Chondrocyte (in vitro differentiated cells): ENCODE measurements around the gene MYL3. TPM values are rescaled to one million over a fixed set of nuclear protein-coding genes. Genes with fewer than 3 reads are reported as not detected.

ENCODE experiments used
- DNase-seq: peaks from one replicate; pipeline ENCODE4 v3.0.0; 2021; ENCODE audit warnings: mixed read lengths, low spot score
- H3K27ac Mint-ChIP-seq: one replicate; pipeline ENCODE4 v1.8.0; 2021; ENCODE audit warnings: mild to moderate bottlenecking, moderate library complexity, mixed read lengths; ENCODE audit not compliant: unreplicated experiment
- H3K27me3 Mint-ChIP-seq: 2 replicates; pipeline ENCODE4 v1.8.0; 2021; ENCODE audit warnings: low read depth, mixed read lengths
- H3K36me3 Mint-ChIP-seq: 2 replicates; pipeline ENCODE4 v1.8.0; 2021; ENCODE audit warnings: low read depth, mixed read lengths
- H3K4me1 Mint-ChIP-seq: 2 replicates; pipeline ENCODE4 v1.8.0; 2021; ENCODE audit warnings: low read depth, mild to moderate bottlenecking, mixed read lengths
- H3K4me3 Mint-ChIP-seq: one replicate; pipeline ENCODE4 v1.8.0; 2021; ENCODE audit warnings: mild to moderate bottlenecking, moderate library complexity, mixed read lengths; ENCODE audit not compliant: unreplicated experiment
- H3K9me3 Mint-ChIP-seq: 2 replicates; pipeline ENCODE4 v1.8.0; 2021; ENCODE audit warnings: low read depth, mixed read lengths
- CTCF ChIP-seq: fragments of 200-600 bp; sonication (generic); IDR thresholded peaks from 2 replicates; pipeline ENCODE4 v1.5.0; 2021; ENCODE audit warnings: antibody characterized with exemption, mild to moderate bottlenecking, moderate library complexity
- total RNA-seq: library from RNA; stranded (reverse); gene quantifications from 3 replicates; pipeline ENCODE4 v1.2.1, GENCODE V29; 2021

Gene MYL3
- total RNA-seq, 1 donor from 2014 or later: 0.22 TPM

- DNase-seq: no peak
These were observed 20.0 kb upstream of the MYL3 start for GRCh38 chr3:46883054-46883829.

GRCh38 chr3:46882377-46883053, 19.3 kb upstream of the MYL3 start:
- H3K4me1 Mint-ChIP-seq: peaks cover 21% of the 10 kb centered on the region

More at GRCh38 chr3:46883054-46883829, 20.0 kb upstream of the MYL3 start:
- peaks cover 19% of the 10 kb centered on the region for H3K4me1 Mint-ChIP-seq
- no peaks in the 10 kb centered on the region for H3K36me3 Mint-ChIP-seq
- H3K27ac Mint-ChIP-seq: no peak overlapping the region
- no peak for TF ChIP-seq CTCF
- peaks cover 2% of the 10 kb centered on the region for H3K27me3 Mint-ChIP-seq
- no peaks in the 10 kb centered on the region for H3K9me3 Mint-ChIP-seq
- peak overlapping the region; percentile 79 for H3K4me3 Mint-ChIP-seq

GRCh38 chr3:46881596-46882376, 18.5 kb upstream of the MYL3 start:
- Mint-ChIP-seq H3K4me3 (peak overlapping the region; percentile 67), H3K4me1 (peaks cover 24% of the 10 kb centered on the region), H3K27me3 (peaks cover 2% of the 10 kb centered on the region), H3K27ac (no peak overlapping the region), H3K36me3 (no peaks in the 10 kb centered on the region), H3K9me3 (no peaks in the 10 kb centered on the region)
- TF ChIP-seq CTCF: no peak
- DNase-seq: no peak

More at GRCh38 chr3:46882377-46883053, 19.3 kb upstream of the MYL3 start:
- H3K36me3 Mint-ChIP-seq: no peaks in the 10 kb centered on the region
- no peak for TF ChIP-seq CTCF
- DNase-seq: no peak
- H3K4me3 Mint-ChIP-seq: peak overlapping the region; percentile 79
- H3K27ac Mint-ChIP-seq: no peak overlapping the region
- H3K27me3 Mint-ChIP-seq: peaks cover 2% of the 10 kb centered on the region
- no peaks in the 10 kb centered on the region for H3K9me3 Mint-ChIP-seq

GRCh38 chr3:46880884-46881595, 17.8 kb upstream of the MYL3 start:
- H3K27me3 Mint-ChIP-seq: peaks cover 2% of the 10 kb centered on the region
- H3K4me3 Mint-ChIP-seq: peak overlapping the region; percentile 67

More at GRCh38 chr3:46880884-46881595, 17.8 kb upstream of the MYL3 start:
- no peak for TF ChIP-seq CTCF
- no peak for DNase-seq
- Mint-ChIP-seq H3K4me1 (peaks cover 30% of the 10 kb centered on the region), H3K36me3 (no peaks in the 10 kb centered on the region), H3K9me3 (no peaks in the 10 kb centered on the region), H3K27ac (no peak overlapping the region)
